NK-92 (cell line): ENCODE results near the gene ZEB1.

Experiments
- DNase-seq: peaks from one replicate; lab custom pipeline; 2025; ENCODE audit not compliant: unreplicated experiment; lab: John Stamatoyannopoulos, UW

The ZEB1 gene

DNA sequence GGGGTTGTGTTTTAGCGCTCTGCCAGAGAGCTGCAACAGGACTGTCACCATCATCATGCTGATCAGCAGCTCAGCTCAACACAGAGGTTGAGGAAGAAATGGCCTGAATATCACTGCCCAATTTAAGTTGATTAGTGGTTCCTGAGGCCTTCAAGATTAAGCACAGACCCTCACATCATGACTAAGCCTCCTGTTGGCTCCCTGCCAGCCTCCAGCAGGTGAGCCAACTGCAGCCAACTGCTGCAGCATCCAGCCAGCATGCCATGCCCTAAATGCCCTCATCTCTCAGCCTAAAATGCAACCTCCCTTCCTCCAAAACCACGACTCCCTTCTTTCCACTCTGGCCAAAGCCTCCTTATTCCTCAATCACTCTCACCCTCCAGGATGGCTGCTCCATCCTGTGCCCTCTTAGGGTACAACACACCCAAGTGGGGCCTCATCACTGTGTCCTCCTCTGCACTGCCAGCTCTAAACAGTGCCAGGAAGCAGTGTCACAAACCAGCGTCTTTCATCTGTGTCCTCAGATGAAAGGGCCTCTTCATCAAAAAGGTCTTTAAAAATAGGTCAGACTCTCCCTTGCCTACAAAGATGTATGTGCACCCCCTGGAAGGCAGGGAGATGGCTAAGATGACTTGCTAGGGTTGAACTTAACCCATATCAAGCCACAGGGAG is 259.3 kb downstream of the ZEB1 start:
- DNase-seq = no peak

DNA sequence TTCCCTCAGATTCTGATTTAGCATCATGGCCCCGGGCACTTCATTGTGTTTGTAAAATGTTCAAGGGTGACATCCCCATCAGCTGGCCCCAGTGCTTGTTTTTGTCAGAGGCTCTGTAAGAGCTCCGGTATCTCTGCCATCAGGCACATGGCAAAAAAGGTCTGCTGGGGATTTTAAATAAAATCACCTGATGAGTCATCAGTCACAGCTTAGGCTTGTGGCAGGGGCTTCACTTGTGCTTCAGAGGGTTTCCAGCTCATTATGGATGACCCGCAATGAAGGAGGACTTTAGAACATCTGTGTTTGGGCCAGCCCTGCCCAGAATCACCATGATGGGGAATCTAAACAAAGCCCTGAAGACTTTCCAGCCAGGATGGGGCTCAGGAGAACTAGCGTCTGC is 259.9 kb downstream of the ZEB1 start:
- DNase-seq = no peak
